GM12878 (cell line): ENCODE data around the gene RAD52. TPM values are rescaled to one million over a fixed set of nuclear protein-coding genes. Genes with fewer than 3 reads are reported as not detected.
A peak's percentile ranks its signal among the peaks of the same experiment; 100 is the strongest.

ENCODE experiments used
- ATAC-seq: fragments of 200-7000 bp; cut with Tn5 transposase; 3 replicates; pipeline ENCODE4 v1.9.1; 2020; ENCODE audit warnings: mild to moderate bottlenecking, moderate library complexity
- BruUV-seq: library from RNA; stranded (reverse); fragments of 400-500 nt; replicated peaks from 2 replicates; lab custom pipeline; 2021; lab: Mats Ljungman, UMichigan
- CTCF ChIA-PET: fragments of 300-600 bp; sonication (Branson Sonifier 250); formaldehyde crosslinking; extraction: SDS; loops from one replicate; lab custom pipeline; 2021; ENCODE audit warnings: inconsistent platforms; lab: Yijun Ruan, JAX
- POLR2A ChIA-PET: fragments of 350-600 bp; formaldehyde crosslinking; extraction: SDS; loops from one replicate; lab custom pipeline; 2021; ENCODE audit warnings: inconsistent platforms; lab: Charles Lee
- RAD21 ChIA-PET: fragments of 300-600 bp; sonication (Branson Sonifier 250); formaldehyde crosslinking; loops from one replicate; lab custom pipeline; 2023; ENCODE audit warnings: antibody characterized with exemption; ENCODE audit not compliant: unreplicated experiment; lab: Charles Lee
- SMC1A ChIA-PET: fragments of 300-600 bp; sonication (Branson Sonifier 250); formaldehyde crosslinking; loops from one replicate; lab custom pipeline; 2023; ENCODE audit not compliant: unreplicated experiment, uncharacterized antibody; lab: Charles Lee
- DNase-seq: peaks from one replicate; pipeline ENCODE4 v3.0.0-alpha.2; 2011; ENCODE audit warnings: low read depth, low spot score
- FAIRE-seq: peaks from 3 replicates; lab custom pipeline; 2011; peaks lifted over from hg19 to GRCh38; lab: Jason Lieb, UNC
- H2AFZ ChIP-seq: 2 replicates; pipeline ENCODE4 v1.6.0; 2011; ENCODE audit warnings: low read depth, low read length, control low read depth; ENCODE audit not compliant: control insufficient read depth
- H3K27ac ChIP-seq: 2 replicates; pipeline ENCODE4 v1.5.1; 2011; ENCODE audit warnings: control low read depth; ENCODE audit not compliant: control insufficient read depth, insufficient read depth
- H3K27me3 ChIP-seq, 2 experiments: replicated peaks in 1 of 2; 2 replicates each; pipeline versions ENCODE4 v1.6.0 to v1.6.1; 2011; ENCODE audit warnings: low read length in 1 of 2; ENCODE audit not compliant: control insufficient read depth in 2 of 2, insufficient read depth in 2 of 2
- H3K36me3 ChIP-seq, 2 experiments: 2 replicates each; pipeline ENCODE4 v1.5.1; 2011; ENCODE audit warnings: low read length in 1 of 2; ENCODE audit not compliant: control insufficient read depth in 2 of 2, insufficient read depth in 2 of 2
- H3K4me1 ChIP-seq: 2 replicates; pipeline ENCODE4 v1.6.1; 2011; ENCODE audit warnings: mild to moderate bottlenecking, low read length, moderate library complexity, mixed read lengths; ENCODE audit not compliant: control insufficient read depth, insufficient read depth
- H3K4me2 ChIP-seq: 2 replicates; pipeline ENCODE4 v1.6.0; 2011; ENCODE audit warnings: control low read depth; ENCODE audit not compliant: control insufficient read depth, insufficient read depth
- H3K4me3 ChIP-seq: fragments of 200-600 bp; sonication (generic); 2 replicates; pipeline ENCODE4 v1.5.1; 2016
- H3K79me2 ChIP-seq: 2 replicates; pipeline ENCODE4 v1.6.0; 2011; ENCODE audit warnings: low read length; ENCODE audit not compliant: control insufficient read depth, insufficient read depth
- H3K9ac ChIP-seq: 2 replicates; pipeline ENCODE4 v1.8.0; 2011; ENCODE audit warnings: low read length, control low read depth, mixed read lengths; ENCODE audit not compliant: control insufficient read depth, insufficient read depth
- H3K9me3 ChIP-seq: replicated peaks from 3 replicates; pipeline ENCODE4 v1.5.1; 2011; ENCODE audit warnings: mild to moderate bottlenecking, low read length; ENCODE audit not compliant: control insufficient read depth, insufficient read depth
- H4K20me1 ChIP-seq: 2 replicates; pipeline ENCODE4 v1.6.0; 2011; ENCODE audit not compliant: control insufficient read depth, insufficient read depth
- CTCF ChIP-seq, 3 experiments: IDR thresholded peaks in 2 of 3; conservative IDR thresholded peaks in 1 of 3; 2 replicates each; pipeline ENCODE4 v1.5.1; 2011; ENCODE audit warnings: low read depth in 3 of 3, low read length in 3 of 3, mild to moderate bottlenecking in 3 of 3, control low read depth in 2 of 3, moderate library complexity in 2 of 3, inconsistent platforms in 1 of 3, mixed read lengths in 1 of 3; ENCODE audit not compliant: control insufficient read depth in 2 of 3, insufficient read depth in 1 of 3; ENCODE audit errors: extremely low read depth in 1 of 3
- CUX1 ChIP-seq: IDR thresholded peaks from 2 replicates; pipeline ENCODE4 v1.6.1; 2012; ENCODE audit warnings: improper control_type of control experiment, low read depth, low read length; ENCODE audit not compliant: insufficient replicate concordance
- SREBF1 ChIP-seq: IDR thresholded peaks from 2 replicates; pipeline ENCODE4 v1.6.1; 2012; ENCODE audit warnings: mild to moderate bottlenecking, low read length
- WGBS: methylation state at CpG from one replicate; pipeline ENCODE4 v1.1.6; 2016; ENCODE audit warnings: low lambda C conversion rate; ENCODE audit not compliant: insufficient replicate concordance, insufficient coverage; ENCODE audit errors: missing lambda C conversion rate; 5-methylcytosine and 5-hydroxymethylcytosine counted together
- in situ Hi-C: fragments of 300-500 bp; cut with MboI; formaldehyde crosslinking; loops from 9 replicates; pipeline ENCODE4 v1.14.3; 2018; ENCODE audit warnings: mixed read lengths
- intact Hi-C: fragments of 100-400 bp; cut with micrococcal nuclease; formaldehyde crosslinking; loops from one replicate; pipeline ENCODE4 v1.14.2; 2022; ENCODE audit not compliant: unreplicated experiment
- polyA plus RNA-seq, 11 experiments: library from polyadenylated mRNA; depleted of rRNA in 4 of 11; unstranded in 6 of 11; stranded (reverse) in 5 of 11; fragments of >200 nt; fragmentation: Nextera tagmentation in 4 of 11; fragmentation: Illumina TruSeq in 1 of 11; extraction: Ambion mirVana in 4 of 11; extraction: Trizol in 1 of 11; gene quantifications; 1 replicate in 1 of 11; 2 replicates in 10 of 11; pipeline versions ENCODE4 v1.2.1 to v1.2.3, GENCODE V29; 2011 to 2016; ENCODE audit warnings: inconsistent platforms in 2 of 11, missing spikeins in 2 of 11, low read depth in 1 of 11
- total RNA-seq, 4 experiments: library from RNA; depleted of rRNA in 3 of 4; stranded (reverse); fragments of >200 nt in 3 of 4; fragmentation: Illumina TruSeq in 1 of 4; extraction: Trizol in 1 of 4; gene quantifications; 2 replicates each; pipeline versions ENCODE4 v1.2.1 to v1.2.3, GENCODE V29; 2013 to 2021

Gene RAD52
- total and polyA plus RNA-seq, 10 of the 15 experiments (the other 5 are each of a cell fraction or from before 2014, with no cell fraction given): 2.0 to 15.7 (median 8.9) TPM

- TF ChIP-seq CUX1: no peak
- TF ChIP-seq, all 136 proteins: peak for 5
Observed at GRCh38 chr12:870378-870777, 79.1 kb downstream of the RAD52 start (continued).

- RAD21 ChIA-PET: no interaction called here
- SMC1A ChIA-PET: no interaction called here
- ATAC-seq (no peak; the same call in 2 of the 3 replicates), FAIRE-seq (no peak), DNase-seq (no peak)
- no peaks in the 10 kb centered on the region for H3K4me1 ChIP-seq
- TF ChIP-seq SREBF1 (no peak), CTCF (IDR thresholded peaks at IDR 0.05 in 2 of 3, conservative IDR thresholded peaks at IDR 0.05 in 1 of 3; ENCODE audit: control insufficient read depth in 2 of 3, extremely low read depth in 1 of 3, insufficient read depth in 1 of 3, low read depth in 3 of 3, low read length in 3 of 3) (0 out of 6 replicates have a peak, but pooled peaks of 1 of the 3 experiments have one; percentile 7)
- POLR2A ChIA-PET: no interaction called here
- no peaks in the 10 kb centered on the region for H3K9me3 ChIP-seq
- H3K4me2 ChIP-seq: no peak overlapping the region
- no peak overlapping the region for H2AFZ ChIP-seq
- H3K79me2 ChIP-seq: no peaks in the 10 kb centered on the region
- peaks cover 7 to 36% of the 10 kb centered on the region in 2 experiments for H3K36me3 ChIP-seq
- intact Hi-C loops (no loop called here), in situ Hi-C loops (no loop called here)
- no peaks in the 10 kb centered on the region for H4K20me1 ChIP-seq
- no TSS peak for BruUV-seq
- H3K9ac ChIP-seq: no peak overlapping the region
- 93% methylated on average over 3 of the region's 3 CpGs for WGBS
- H3K4me3 ChIP-seq: no peak overlapping the region
- no peaks in the 10 kb centered on the region for H3K27me3 ChIP-seq
- no peak overlapping the region for H3K27ac ChIP-seq
- CTCF ChIA-PET: interaction anchor here (0.6 to 1.8 kb wide), 4 partner anchors 9 to 254 kb away, joined by 3 to 8 read pairs (median 4); no protein-coding TSS in a partner anchor
Observed at GRCh38 chr12:868722-869121, 80.8 kb downstream of the RAD52 start.
